HL-60 (cell line): ENCODE data around the gene ATP6V1C2.

ENCODE experiments used
- CTCF ChIP-seq: IDR thresholded peaks from one replicate; pipeline ENCODE4 v1.5.1; 2011; ENCODE audit warnings: low read length, control low read depth, inconsistent platforms; ENCODE audit not compliant: insufficient read depth
- POLR2AphosphoS5 ChIP-seq: IDR thresholded peaks from 2 replicates; pipeline ENCODE4 v1.6.1; 2012; ENCODE audit warnings: low read depth
- REST ChIP-seq: IDR thresholded peaks from 2 replicates; pipeline ENCODE4 v1.6.1; 2012; ENCODE audit warnings: low read depth; ENCODE audit not compliant: insufficient replicate concordance

GRCh38 chr2:10784719-10785118 lies 63.3 kb downstream of the ATP6V1C2 start:
- TF ChIP-seq CTCF (no peak), POLR2AphosphoS5 (no peak), REST (no peak)
